Activated CD4-positive, alpha-beta T cell treated with anti-CD3 and anti-CD28 coated beads for 4 hours (primary cell): ENCODE results near the gene ZNF592.

Experiments
- DNase-seq, 2 donors: peaks; one replicate each; pipeline ENCODE4 v3.0.0-alpha.2; 2020

The ZNF592 gene

GRCh38 chr15:84811151-84811550 is 62.8 kb downstream of the ZNF592 start:
- no peak for DNase-seq

- DNase-seq: no peak
Observed at GRCh38 chr15:84811828-84812227, 63.4 kb downstream of the ZNF592 start.

- no peak for DNase-seq
Observed at GRCh38 chr15:84812842-84813241, 64.5 kb downstream of the ZNF592 start.

GRCh38 chr15:84813435-84813834 is 65.0 kb downstream of the ZNF592 start:
- DNase-seq: no peak

- no peak for DNase-seq
Observed at GRCh38 chr15:84813931-84814330, 65.5 kb downstream of the ZNF592 start.

GRCh38 chr15:84814916-84815315 is 66.5 kb downstream of the ZNF592 start:
- no peak for DNase-seq

- DNase-seq: no peak
Observed at GRCh38 chr15:84816694-84817465, 68.5 kb downstream of the ZNF592 start, which contains the start of gene ALPK3. Gene ALPK3, plus strand, starts transcription at chr15:84817356. Its CDS starts 97 bp downstream, at chr15:84817453.

GRCh38 chr15:84817466-84818081 is 69.2 kb downstream of the ZNF592 start:
- no peak for DNase-seq

- no peak for DNase-seq
Observed at GRCh38 chr15:84818261-84819131, 70.1 kb downstream of the ZNF592 start.

- DNase-seq: no peak
Observed at GRCh38 chr15:84819291-84819768, 70.9 kb downstream of the ZNF592 start.

GRCh38 chr15:84819791-84820190 is 71.4 kb downstream of the ZNF592 start:
- DNase-seq: no peak

GRCh38 chr15:84821501-84822021 is 73.2 kb downstream of the ZNF592 start:
- no peak for DNase-seq

- DNase-seq: no peak
Observed at GRCh38 chr15:84822653-84823281, 74.4 kb downstream of the ZNF592 start.

- DNase-seq: no peak
Observed at GRCh38 chr15:84823282-84823878, 75.0 kb downstream of the ZNF592 start.

GRCh38 chr15:84824260-84825007 is 76.0 kb downstream of the ZNF592 start:
- DNase-seq: no peak

GRCh38 chr15:84826369-84826823 is 78.0 kb downstream of the ZNF592 start:
- DNase-seq: no peak

- no peak for DNase-seq
Observed at GRCh38 chr15:84827246-84827645, 78.9 kb downstream of the ZNF592 start.

- no peak for DNase-seq
Observed at GRCh38 chr15:84828086-84828908, 79.9 kb downstream of the ZNF592 start.

GRCh38 chr15:84829428-84829827 is 81.0 kb downstream of the ZNF592 start:
- DNase-seq: no peak

GRCh38 chr15:84830036-84830435 is 81.6 kb downstream of the ZNF592 start:
- no peak for DNase-seq
